Mesenchymal stem cell (in vitro differentiated cells and primary cell): ENCODE data around the gene AUTS2.

Experiments used
- DNase-seq: peaks from one replicate; pipeline ENCODE4 v3.0.0-alpha.2; 2013
- H2AFZ ChIP-seq: one replicate; pipeline ENCODE4 v1.6.1; 2013; ENCODE audit warnings: low read depth, mild to moderate bottlenecking, control low read depth, inconsistent platforms, low read length, moderate library complexity
- H2AK5ac ChIP-seq: 2 replicates; pipeline ENCODE4 v1.6.1; 2013; ENCODE audit warnings: low read length, moderate library complexity, mild to moderate bottlenecking, inconsistent platforms; ENCODE audit not compliant: severe bottlenecking
- H2BK120ac ChIP-seq: one replicate; pipeline ENCODE4 v1.6.1; 2013; ENCODE audit warnings: low read depth, mild to moderate bottlenecking, inconsistent platforms, low read length, moderate library complexity
- H2BK12ac ChIP-seq, 2 experiments: one replicate each; pipeline ENCODE4 v1.6.1; 2013; ENCODE audit warnings: inconsistent platforms in 2 of 2, low read length in 2 of 2, mild to moderate bottlenecking in 2 of 2, moderate library complexity in 2 of 2, control low read depth in 1 of 2
- H2BK15ac ChIP-seq: one replicate; pipeline ENCODE4 v1.6.1; 2013; ENCODE audit warnings: mild to moderate bottlenecking, low read depth, inconsistent platforms; ENCODE audit not compliant: poor library complexity, severe bottlenecking
- H2BK5ac ChIP-seq: 2 replicates; pipeline ENCODE4 v1.6.1; 2013; ENCODE audit warnings: low read depth, mild to moderate bottlenecking, low read length, control low read depth, inconsistent platforms; ENCODE audit not compliant: poor library complexity, severe bottlenecking
- H3K14ac ChIP-seq, 2 experiments: one replicate each; pipeline ENCODE4 v1.6.1; 2013; ENCODE audit warnings: inconsistent platforms in 2 of 2, low read length in 2 of 2, control low read depth in 1 of 2, mild to moderate bottlenecking in 1 of 2, moderate library complexity in 1 of 2
- H3K18ac ChIP-seq, 2 experiments: one replicate each; pipeline ENCODE4 v1.6.1; 2013; ENCODE audit warnings: inconsistent platforms in 2 of 2, low read length in 2 of 2, control low read depth in 1 of 2, low read depth in 1 of 2, mild to moderate bottlenecking in 1 of 2
- H3K23ac ChIP-seq, 2 experiments: one replicate each; pipeline ENCODE4 v1.6.1; 2013; ENCODE audit warnings: inconsistent platforms in 2 of 2, low read length in 2 of 2, mild to moderate bottlenecking in 2 of 2, moderate library complexity in 2 of 2, control low read depth in 1 of 2
- H3K27ac ChIP-seq: 2 replicates; pipeline ENCODE4 v1.5.1; 2013; ENCODE audit warnings: mild to moderate bottlenecking, moderate library complexity, low read length, control low read depth, inconsistent platforms; ENCODE audit not compliant: poor library complexity, severe bottlenecking
- H3K27me3 ChIP-seq, 2 experiments: 2 replicates each; pipeline versions ENCODE4 v1.6.1 to v1.7.0; 2013; ENCODE audit warnings: low read length in 2 of 2, mild to moderate bottlenecking in 2 of 2, moderate library complexity in 2 of 2, control low read depth in 1 of 2, inconsistent platforms in 1 of 2; ENCODE audit not compliant: control insufficient read depth in 1 of 2, insufficient read depth in 1 of 2
- H3K36me3 ChIP-seq, 2 experiments: 2 replicates each; pipeline versions ENCODE4 v1.6.1 to v1.7.0; 2013; ENCODE audit warnings: low read length in 2 of 2, control low read depth in 1 of 2, inconsistent platforms in 1 of 2, low read depth in 1 of 2, mild to moderate bottlenecking in 1 of 2; ENCODE audit not compliant: insufficient read depth in 2 of 2, control insufficient read depth in 1 of 2
- H3K4ac ChIP-seq, 2 experiments: one replicate each; pipeline ENCODE4 v1.6.1; 2013; ENCODE audit warnings: inconsistent platforms in 2 of 2, low read length in 2 of 2, mild to moderate bottlenecking in 2 of 2, moderate library complexity in 2 of 2, control low read depth in 1 of 2, low read depth in 1 of 2
- H3K4me1 ChIP-seq: 2 replicates; pipeline ENCODE4 v1.6.1; 2013; ENCODE audit warnings: low read depth, low read length, control low read depth; ENCODE audit not compliant: control insufficient read depth, insufficient read depth
- H3K4me2 ChIP-seq: 2 replicates; pipeline ENCODE4 v1.6.1; 2013; ENCODE audit warnings: low read length, mild to moderate bottlenecking, inconsistent platforms; ENCODE audit not compliant: poor library complexity, severe bottlenecking
- H3K4me3 ChIP-seq, 2 experiments: 2 replicates each; pipeline versions ENCODE4 v1.5.1 to v1.7.0; 2013; ENCODE audit warnings: low read length in 2 of 2, mild to moderate bottlenecking in 2 of 2, control low read depth in 1 of 2, low read depth in 1 of 2; ENCODE audit not compliant: insufficient read depth in 1 of 2
- H3K79me1 ChIP-seq: replicated peaks from 2 replicates; pipeline ENCODE4 v1.6.1; 2013; ENCODE audit warnings: mild to moderate bottlenecking, control low read depth, low read length, inconsistent platforms; ENCODE audit not compliant: poor library complexity, severe bottlenecking
- H3K9ac ChIP-seq: 2 replicates; pipeline ENCODE4 v1.7.0; 2013; ENCODE audit warnings: mild to moderate bottlenecking, low read length, moderate library complexity
- H3K9me3 ChIP-seq: 2 replicates; pipeline ENCODE4 v1.7.0; 2013; ENCODE audit warnings: mild to moderate bottlenecking, low read length; ENCODE audit not compliant: control insufficient read depth
- H4K8ac ChIP-seq: one replicate; pipeline ENCODE4 v1.6.1; 2013; ENCODE audit warnings: inconsistent platforms, mild to moderate bottlenecking, low read length, moderate library complexity
- H4K91ac ChIP-seq: one replicate; pipeline ENCODE4 v1.6.1; 2013; ENCODE audit warnings: mild to moderate bottlenecking, low read length, inconsistent platforms
- whole genome bisulfite sequencing: methylation state at CpG from one replicate; pipeline ENCODE4 v1.1.7; 2013; ENCODE audit warnings: mixed read lengths; 5-methylcytosine and 5-hydroxymethylcytosine counted together

The AUTS2 gene

DNA sequence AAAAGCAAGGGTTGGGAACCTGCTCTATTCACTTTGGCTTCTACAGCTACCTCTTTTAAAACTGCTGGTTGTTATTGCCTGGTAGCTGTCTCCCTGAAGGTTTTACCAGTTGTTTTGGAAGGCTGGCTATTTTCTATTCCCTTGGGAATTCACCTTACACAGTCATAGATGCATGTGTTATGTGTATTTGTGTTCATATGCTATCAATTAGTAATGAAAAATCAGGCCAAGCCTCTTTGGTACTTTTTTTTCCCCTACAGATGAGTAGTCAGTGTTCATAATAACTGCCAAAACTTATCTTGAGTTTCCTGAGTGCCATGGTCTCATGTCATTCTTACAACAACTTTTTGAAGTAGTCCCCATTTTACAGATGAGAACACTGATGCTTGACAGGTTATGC lies 795.7 kb downstream of the AUTS2 start:
- H3K4ac ChIP-seq: no peak overlapping the region

DNA sequence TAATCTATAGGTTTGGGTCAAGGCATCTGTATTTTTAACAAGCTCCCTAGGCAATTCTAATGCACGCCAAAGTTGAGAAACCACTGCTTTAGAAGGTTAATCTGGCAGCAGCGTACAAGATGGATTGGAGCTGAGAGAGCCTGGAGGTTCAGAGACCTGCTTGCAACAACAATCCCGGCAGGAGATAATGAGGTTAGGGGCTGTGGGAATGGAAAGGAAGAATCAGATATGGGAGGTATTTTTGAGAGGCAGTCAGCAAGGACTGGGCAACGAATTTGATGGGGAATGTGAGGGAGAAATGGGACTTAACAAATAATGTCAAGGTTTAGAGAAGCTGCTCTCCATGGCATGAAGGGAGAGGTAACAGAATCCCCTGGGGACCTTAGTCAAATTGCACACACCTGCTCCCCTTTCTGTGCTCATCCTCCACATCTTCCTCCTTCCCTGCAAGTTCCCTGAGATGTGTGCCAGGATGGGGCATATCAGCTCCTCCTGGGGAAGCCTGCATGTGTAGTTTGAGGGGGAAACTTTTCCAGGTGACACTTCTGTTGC lies 802.6 kb downstream of the AUTS2 start:
- no peak overlapping the region for H3K18ac ChIP-seq
- H3K27me3 ChIP-seq: no peaks in the 10 kb centered on the region

More for the DNA sequence above, 795.7 kb downstream of the AUTS2 start:
- Histone ChIP-seq H3K79me1 (no peaks in the 10 kb centered on the region), H3K18ac (no peak overlapping the region), H4K8ac (no peak overlapping the region), H3K9me3 (no peaks in the 10 kb centered on the region), H4K91ac (no peak overlapping the region), H3K4me2 (no peak overlapping the region), H3K36me3 (no peaks in the 10 kb centered on the region), H2BK12ac (no peak overlapping the region), H3K9ac (no peak overlapping the region), H3K14ac (no peak overlapping the region), H2BK5ac (no peak overlapping the region), H3K4me3 (no peak overlapping the region), H3K27ac (no peak overlapping the region), H2AFZ (no peak overlapping the region), H2BK120ac (no peak overlapping the region), H2AK5ac (no peak overlapping the region), H2BK15ac (no peak overlapping the region), H3K27me3 (no peaks in the 10 kb centered on the region), H3K23ac (no peak overlapping the region), H3K4me1 (peaks cover 2% of the 10 kb centered on the region)
- DNase-seq: no peak

DNA sequence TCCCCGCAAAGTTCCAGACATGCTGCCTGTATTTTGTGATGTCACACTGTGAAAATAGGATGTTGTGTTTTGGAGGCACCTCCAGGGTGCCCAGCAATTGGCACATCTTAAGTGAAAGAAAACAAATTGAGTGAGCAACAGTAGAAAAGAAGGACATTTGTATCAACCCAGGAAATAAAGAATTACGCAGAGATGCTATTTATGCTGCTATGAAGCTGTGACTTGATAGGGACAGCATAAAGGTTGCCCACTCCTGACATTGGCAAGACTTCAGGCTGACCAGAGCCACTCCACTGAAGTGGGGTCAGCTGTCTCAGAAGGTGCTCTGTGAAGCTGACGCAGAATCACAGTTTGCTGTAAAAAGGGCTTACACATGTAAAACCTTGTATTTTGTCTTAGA lies 803.8 kb downstream of the AUTS2 start:
- Histone ChIP-seq H3K79me1 (no peaks in the 10 kb centered on the region), H3K36me3 (no peaks in the 10 kb centered on the region), H3K18ac (no peak overlapping the region), H2BK120ac (no peak overlapping the region), H2AFZ (no peak overlapping the region), H2BK5ac (no peak overlapping the region), H3K9me3 (no peaks in the 10 kb centered on the region), H3K27ac (no peak overlapping the region), H3K23ac (no peak overlapping the region), H3K27me3 (no peaks in the 10 kb centered on the region), H3K4me1 (peaks cover 2% of the 10 kb centered on the region), H3K14ac (no peak overlapping the region), H3K9ac (no peak overlapping the region), H2BK15ac (no peak overlapping the region), H2AK5ac (no peak overlapping the region), H3K4me2 (no peak overlapping the region), H4K91ac (no peak overlapping the region), H3K4ac (no peak overlapping the region), H3K4me3 (no peak overlapping the region), H2BK12ac (no peak overlapping the region), H4K8ac (no peak overlapping the region)
- no peak for DNase-seq
- WGBS: 88% methylated on average over 3 of the region's 3 CpGs

More for the DNA sequence above, 802.6 kb downstream of the AUTS2 start:
- H4K91ac ChIP-seq: no peak overlapping the region
- H3K4ac ChIP-seq: no peak overlapping the region
- no peaks in the 10 kb centered on the region for H3K79me1 ChIP-seq
- H3K9me3 ChIP-seq: no peaks in the 10 kb centered on the region
- H3K4me2 ChIP-seq: no peak overlapping the region
- no peak overlapping the region for H3K9ac ChIP-seq
- 74% methylated on average over 4 of the region's 4 CpGs for WGBS
- H3K4me3 ChIP-seq: no peak overlapping the region
- H3K14ac ChIP-seq: no peak overlapping the region
- no peak overlapping the region for H2BK5ac ChIP-seq
- no peaks in the 10 kb centered on the region for H3K36me3 ChIP-seq
- H4K8ac ChIP-seq: no peak overlapping the region
- H2BK120ac ChIP-seq: no peak overlapping the region
- H2BK15ac ChIP-seq: no peak overlapping the region
- no peak for DNase-seq
- H2AFZ ChIP-seq: no peak overlapping the region
- no peak overlapping the region for H2BK12ac ChIP-seq
- no peak overlapping the region for H2AK5ac ChIP-seq
- H3K4me1 ChIP-seq: no peaks in the 10 kb centered on the region
- no peak overlapping the region for H3K23ac ChIP-seq
- no peak overlapping the region for H3K27ac ChIP-seq

DNA sequence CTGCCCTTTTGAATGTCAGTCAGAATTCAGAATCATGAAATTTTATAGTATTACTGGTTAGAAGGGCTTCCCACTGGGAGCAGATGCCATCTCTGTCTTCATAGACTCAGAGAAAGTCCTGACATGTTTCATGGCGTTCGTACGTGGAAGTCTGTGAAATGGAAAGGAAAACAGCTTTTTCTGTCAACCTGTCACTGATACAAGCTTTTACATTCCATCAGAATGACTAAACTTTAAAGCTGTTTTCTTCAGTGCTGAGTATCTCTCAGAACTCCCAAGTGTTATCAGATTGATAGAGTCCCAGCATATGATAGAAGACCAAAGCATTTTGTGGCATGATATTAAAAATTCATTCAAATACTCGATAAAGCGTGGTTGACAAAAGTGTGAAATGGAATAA lies 807.0 kb downstream of the AUTS2 start:
- H4K8ac ChIP-seq: no peak overlapping the region
- no peaks in the 10 kb centered on the region for H3K9me3 ChIP-seq
- no peaks in the 10 kb centered on the region for H3K79me1 ChIP-seq
- no peak overlapping the region for H2AFZ ChIP-seq
- no peak overlapping the region for H2BK120ac ChIP-seq
- no peaks in the 10 kb centered on the region for H3K36me3 ChIP-seq
- H3K4ac ChIP-seq: no peak overlapping the region
- no peak overlapping the region for H2BK5ac ChIP-seq
- H2BK15ac ChIP-seq: no peak overlapping the region
- H3K9ac ChIP-seq: no peak overlapping the region
- no peaks in the 10 kb centered on the region for H3K27me3 ChIP-seq
- H3K18ac ChIP-seq: no peak overlapping the region
- H2AK5ac ChIP-seq: no peak overlapping the region
- peaks cover 2% of the 10 kb centered on the region for H3K4me1 ChIP-seq
- no peak overlapping the region for H3K23ac ChIP-seq
- no peak overlapping the region for H3K14ac ChIP-seq
- no peak overlapping the region for H3K27ac ChIP-seq
- no peak overlapping the region for H3K4me2 ChIP-seq
- no peak overlapping the region for H2BK12ac ChIP-seq
- no peak overlapping the region for H4K91ac ChIP-seq
- 100% methylated on average over 2 of the region's 5 CpGs for WGBS
- no peak for DNase-seq
- no peak overlapping the region for H3K4me3 ChIP-seq
